Activated CD4-positive, alpha-beta T cell treated with anti-CD3 and anti-CD28 coated beads, Interleukin-2, amount 50 U/mL, for 48 hours (primary cell): ENCODE data around the gene HSPB1.

Experiments
- DNase-seq, 2 experiments: peaks; one replicate each; pipeline ENCODE4 v3.0.0-alpha.2; 2020

The HSPB1 gene

DNA sequence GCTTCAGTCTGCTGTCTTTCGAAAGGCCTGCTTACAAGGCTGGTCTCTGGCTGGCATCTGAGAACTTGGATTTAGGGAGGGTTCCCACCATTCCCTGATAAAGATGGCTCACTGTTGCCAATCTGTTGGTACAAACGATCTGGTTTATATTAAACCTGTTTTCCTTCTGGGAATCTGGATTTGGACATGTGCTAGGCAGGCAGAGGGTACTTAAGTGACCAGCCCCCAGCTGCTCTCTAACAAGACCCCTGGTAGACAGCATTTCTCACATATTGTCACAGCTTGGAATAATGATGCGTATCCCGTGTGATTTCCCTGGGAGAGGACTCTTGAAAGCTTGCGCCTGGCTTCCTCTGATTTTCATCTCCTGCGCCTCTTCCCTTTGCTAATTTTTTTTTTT lies 34.7 kb downstream of the HSPB1 start:
- DNase-seq, result no peak

- DNase-seq, result no peak
Measured at GRCh38 chr7:76338298-76339084, 36.0 kb downstream of the HSPB1 start.

- DNase-seq, result no peak
Measured at GRCh38 chr7:76340617-76341131, 38.2 kb downstream of the HSPB1 start.

DNA sequence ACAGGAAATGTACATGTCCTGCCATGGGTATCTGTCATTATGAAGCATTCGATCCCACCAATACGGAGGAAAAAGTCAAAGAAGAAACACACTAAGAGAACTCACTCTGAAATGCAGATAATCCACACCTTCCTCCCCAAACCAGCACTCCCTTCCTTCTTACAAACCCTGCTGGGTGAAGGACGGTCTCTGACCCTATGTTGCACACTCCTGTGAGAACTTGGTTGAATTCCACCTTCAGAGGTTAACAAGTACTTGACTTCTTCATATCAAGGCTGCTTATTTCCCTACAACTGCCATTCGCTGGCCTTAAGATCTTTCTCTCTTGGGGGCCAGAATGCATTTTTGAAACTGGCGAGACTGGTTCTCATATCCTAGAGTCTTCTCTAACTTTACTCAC lies 39.7 kb downstream of the HSPB1 start:
- no peak for DNase-seq

DNA sequence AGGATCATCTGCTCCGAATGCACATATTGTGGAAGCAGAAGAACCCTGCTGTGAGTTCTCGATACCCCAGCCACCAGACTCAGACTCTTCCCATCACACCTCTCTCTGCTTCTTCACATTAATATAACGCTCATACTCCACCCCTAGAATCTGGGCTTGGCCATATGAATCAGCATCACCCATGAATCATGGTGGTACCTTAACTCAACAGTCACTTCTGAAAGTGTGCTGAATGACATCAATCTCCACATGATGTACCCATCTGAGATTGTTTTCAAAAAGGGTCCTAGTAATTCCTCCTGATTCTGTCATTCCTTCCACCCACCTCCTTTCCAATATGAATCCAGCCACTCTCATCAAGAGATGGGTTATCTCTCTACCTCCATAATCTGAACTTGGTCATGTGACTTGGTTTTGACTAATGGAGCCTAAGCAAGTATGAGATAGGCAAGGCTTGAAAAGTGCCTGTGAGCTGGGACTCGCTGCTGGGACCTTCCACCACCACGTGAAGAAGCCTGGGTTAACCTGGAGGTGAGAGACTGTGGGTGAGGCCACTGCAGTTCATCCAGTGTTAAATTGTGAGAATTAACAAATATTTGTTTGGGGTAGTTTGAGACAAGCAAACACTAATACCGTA lies 40.9 kb downstream of the HSPB1 start:
- no peak for DNase-seq

DNA sequence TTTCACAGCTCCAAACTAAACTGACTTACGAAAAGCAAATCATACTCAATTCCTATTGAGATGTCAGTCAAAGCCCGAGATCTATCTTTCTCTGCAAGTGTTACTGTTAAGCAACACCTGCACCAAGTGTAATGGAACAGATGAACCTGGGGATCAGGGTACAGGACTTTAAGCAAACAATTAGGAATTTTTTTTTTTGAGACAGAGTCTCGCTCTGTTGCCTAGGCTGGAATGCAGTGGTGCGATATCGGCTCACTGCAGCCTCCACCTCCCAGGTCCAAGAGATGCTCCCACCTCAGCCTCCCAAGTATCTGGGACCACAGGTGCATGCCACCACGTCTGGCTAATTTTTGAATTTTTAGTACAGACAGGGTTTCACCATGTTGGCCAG lies 41.5 kb downstream of the HSPB1 start:
- DNase-seq, result no peak

- DNase-seq, result no peak
Measured at GRCh38 chr7:76346097-76346496, 43.6 kb downstream of the HSPB1 start.

- no peak for DNase-seq
Measured at GRCh38 chr7:76346778-76347177, 44.3 kb downstream of the HSPB1 start.

DNA sequence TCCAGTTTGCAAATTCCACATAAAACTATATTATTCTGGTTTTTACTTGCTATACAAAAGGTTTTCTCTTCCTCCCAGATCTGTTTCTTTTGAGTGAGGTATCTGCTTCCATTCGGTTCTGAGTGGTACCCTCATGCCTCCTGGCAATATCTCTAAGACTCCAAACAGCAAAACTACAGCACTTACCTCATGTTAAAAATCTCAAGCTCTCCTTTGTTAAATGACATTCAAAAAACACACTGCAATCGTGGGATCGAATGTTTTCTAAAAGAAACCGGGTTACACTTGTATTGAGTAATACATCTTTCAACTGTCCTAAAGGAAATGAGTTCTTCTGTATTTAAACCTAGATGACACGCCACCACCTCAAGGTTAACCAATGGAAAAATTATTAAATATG lies 45.2 kb downstream of the HSPB1 start:
- DNase-seq, result no peak

DNA sequence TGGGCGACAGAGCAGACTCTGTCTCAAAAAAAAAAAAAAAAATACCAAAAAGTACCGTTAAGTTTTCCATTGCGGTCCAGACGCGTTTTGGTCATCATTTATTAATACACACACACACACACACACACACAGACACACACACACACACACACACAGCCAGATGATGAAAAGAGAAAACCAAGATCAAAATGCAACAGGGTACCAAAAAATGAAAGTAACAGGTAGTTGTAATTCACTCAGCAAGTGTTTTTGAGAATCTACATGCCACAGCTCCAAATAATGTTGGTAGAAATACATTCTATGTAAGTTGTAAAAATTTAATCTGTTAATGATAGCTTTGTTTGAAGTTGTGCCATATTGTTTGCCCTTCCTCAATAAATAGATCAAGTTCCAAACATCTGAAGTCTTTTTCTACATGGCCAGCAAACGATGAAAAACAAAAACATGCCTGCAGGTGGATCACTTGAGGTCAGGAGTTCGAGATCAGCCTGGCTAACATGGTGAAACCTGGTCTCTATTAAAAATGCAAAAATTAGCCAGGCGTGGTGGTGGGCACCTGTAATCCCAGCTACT lies 46.9 kb downstream of the HSPB1 start:
- no peak for DNase-seq

DNA sequence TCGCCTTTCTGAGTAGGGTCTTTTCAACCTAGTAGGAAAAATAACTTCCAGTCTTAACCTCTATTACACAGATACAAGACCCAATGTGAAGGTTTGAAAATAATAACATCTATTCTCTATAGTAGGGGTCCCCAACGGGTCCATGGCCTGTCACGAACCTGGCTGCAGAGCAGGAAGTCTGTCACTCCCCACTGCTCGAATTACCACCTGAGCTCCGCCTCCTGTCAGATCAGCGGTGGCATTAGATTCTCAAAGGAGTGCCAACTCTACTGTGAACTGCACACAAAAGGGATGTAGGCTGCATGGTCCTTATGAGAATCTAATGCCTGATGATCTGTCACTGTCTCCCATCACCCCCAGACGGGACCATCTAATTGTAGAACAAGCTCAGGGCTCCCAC lies 48.9 kb downstream of the HSPB1 start:
- DNase-seq, result no peak

GRCh38 chr7:76352193-76352592 lies 49.7 kb downstream of the HSPB1 start:
- DNase-seq, result peak; percentile 16 to 29

DNA sequence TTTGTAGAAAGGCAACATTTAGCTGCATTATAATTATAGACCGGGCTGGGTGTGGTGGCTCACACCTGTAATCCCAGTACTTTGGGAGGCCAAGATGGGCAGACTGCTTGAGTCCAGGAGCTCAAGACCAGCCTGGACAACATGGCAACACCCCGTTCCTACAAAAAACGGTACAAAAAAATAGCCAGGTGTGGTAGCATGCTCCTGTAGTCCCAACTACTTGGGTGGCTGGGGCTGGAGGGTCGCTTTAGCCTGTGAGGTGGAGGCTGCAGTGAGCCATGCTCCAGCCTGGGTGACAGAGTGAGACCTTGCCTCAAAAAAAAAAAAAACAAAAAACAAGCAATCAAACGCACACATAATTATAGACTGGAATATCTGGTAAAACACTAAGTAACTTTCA lies 51.3 kb downstream of the HSPB1 start:
- DNase-seq, result no peak
